ENCODE results near the gene ZDHHC11B. TPM values are rescaled to one million over a fixed set of nuclear protein-coding genes. Genes with fewer than 3 reads are reported as not detected.

ZDHHC11B gene
- total and polyA plus RNA-seq, 2 experiments from 2014 or later = not detected

DNA sequence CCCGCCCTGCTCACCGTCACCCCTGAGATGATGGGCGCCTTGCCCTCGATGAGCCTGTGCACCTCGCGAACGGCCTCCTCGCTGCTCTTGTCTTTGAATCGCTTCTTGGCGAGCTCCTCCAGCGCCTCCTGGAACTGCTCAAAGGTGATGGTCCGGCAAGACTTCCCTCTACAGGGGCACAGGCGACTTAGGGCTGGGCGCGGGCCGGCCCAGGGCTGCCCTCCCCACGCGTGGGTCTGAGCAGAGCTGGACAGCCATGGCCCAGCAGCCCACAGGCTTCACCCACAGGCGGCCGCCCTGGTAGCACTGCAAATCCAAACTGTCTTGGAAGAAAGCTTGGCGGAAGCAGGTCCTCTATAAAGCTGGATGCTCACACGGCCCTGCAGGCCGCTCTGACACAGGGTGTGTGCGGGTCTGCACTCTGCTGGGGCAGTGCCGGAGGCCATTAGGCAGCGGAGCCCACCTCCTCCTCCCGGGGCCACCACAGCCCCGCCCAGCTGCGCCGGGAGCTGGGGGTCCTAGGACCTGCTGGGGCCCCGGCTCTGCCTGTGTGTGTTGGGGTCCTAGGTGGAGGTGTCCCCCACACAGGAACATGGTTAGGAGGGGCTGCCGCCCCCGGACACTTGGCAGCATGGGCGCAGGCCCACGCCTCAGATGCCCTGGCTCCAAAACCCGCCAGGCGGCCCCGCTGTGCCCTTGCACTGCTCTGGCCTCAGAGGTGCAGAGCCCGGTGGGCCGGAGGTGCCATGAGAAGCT lies 118.4 kb downstream of the ZDHHC11B start:
- H3K27ac ChIP-seq = no peak overlapping the region

DNA sequence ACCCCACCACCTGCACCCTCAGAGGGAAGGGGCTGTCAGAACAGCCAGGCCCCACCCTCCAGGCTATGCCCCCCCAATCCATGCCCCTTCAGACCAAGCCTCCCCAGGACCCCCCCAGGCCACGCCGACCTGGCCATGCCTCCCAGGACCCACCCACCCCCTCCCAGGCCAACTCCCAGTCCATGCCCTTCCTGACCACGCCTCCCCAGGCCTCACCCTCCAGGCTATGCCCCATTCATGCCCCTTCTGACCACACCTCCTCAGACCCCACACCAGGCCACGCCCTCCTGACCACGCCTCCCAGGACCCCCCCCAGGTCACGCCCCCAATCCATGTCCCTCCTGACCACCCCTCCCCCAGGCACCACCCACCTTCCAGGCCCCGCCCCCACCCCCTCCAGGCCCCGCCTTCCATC lies 119.0 kb downstream of the ZDHHC11B start:
- Histone ChIP-seq H3K4me3 (no peak overlapping the region), H3K27ac (no peak overlapping the region), H3K4me1 (ENCODE audit: insufficient read depth) (no peaks in the 10 kb centered on the region), H3K79me2 (ENCODE audit: insufficient read depth) (no peaks in the 10 kb centered on the region), H3K4me2 (ENCODE audit: unreplicated experiment) (no peak overlapping the region), H3F3A (ENCODE audit: insufficient read depth) (no peaks in the 10 kb centered on the region), H3K27me3 (replicated peaks; ENCODE audit: insufficient read depth) (no peaks in the 10 kb centered on the region), H2AFZ (no peak overlapping the region), H3K36me3 (ENCODE audit: low read depth) (no peaks in the 10 kb centered on the region), H3K9me2 (ENCODE audit: insufficient read depth) (no peaks in the 10 kb centered on the region), H3K9me3 (ENCODE audit: low read depth) (no peaks in the 10 kb centered on the region), H3K9ac (no peak overlapping the region), H4K20me1 (ENCODE audit: insufficient read depth) (no peaks in the 10 kb centered on the region)
- DNase-seq = no peak
- WGBS, 2 experiments (ENCODE audit: low coverage in 1 of 2, low lambda C conversion rate in 2 of 2, missing lambda C conversion rate in 2 of 2) = 84% methylated on average over 8 of the region's 8 CpGs; no CpG with 5 or more reads in 1 of the 2 experiments
- in situ Hi-C loops (cut with MboI) = loop anchor here (10.0 to 25.0 kb wide), 2 partner anchors 239 to 497 kb away; no protein-coding TSS in a partner anchor
- TF ChIP-seq EZH2 (IDR thresholded peaks at IDR 0.05; ENCODE audit: insufficient read depth, poor library complexity, severe bottlenecking) = no peak
- TF ChIP-seq EZH2phosphoT487 (IDR thresholded peaks at IDR 0.05; ENCODE audit: insufficient read depth, low read depth) = no peak

More for the DNA sequence above, 118.4 kb downstream of the ZDHHC11B start:
- H2AFZ ChIP-seq = no peak overlapping the region
- in situ Hi-C loops (cut with MboI) = loop anchor here (10.0 to 25.0 kb wide), 2 partner anchors 239 to 496 kb away; no protein-coding TSS in a partner anchor
- H3K9ac ChIP-seq = no peak overlapping the region
- 97 to 98% methylated on average over 36 to 40 of the region's 40 CpGs for WGBS, 2 experiments (ENCODE audit: low coverage in 1 of 2, low lambda C conversion rate in 2 of 2, missing lambda C conversion rate in 2 of 2)
- no peaks in the 10 kb centered on the region for H3F3A ChIP-seq (ENCODE audit: insufficient read depth)
- H3K9me2 ChIP-seq (ENCODE audit: insufficient read depth) = no peaks in the 10 kb centered on the region
- no peak for DNase-seq
- no peaks in the 10 kb centered on the region for H3K9me3 ChIP-seq (ENCODE audit: low read depth)
- H3K27me3 ChIP-seq (replicated peaks; ENCODE audit: insufficient read depth) = no peaks in the 10 kb centered on the region
- TF ChIP-seq EZH2phosphoT487 (IDR thresholded peaks at IDR 0.05; ENCODE audit: insufficient read depth, low read depth) (no peak), EZH2 (IDR thresholded peaks at IDR 0.05; ENCODE audit: insufficient read depth, poor library complexity, severe bottlenecking) (no peak)
- no peaks in the 10 kb centered on the region for H3K36me3 ChIP-seq (ENCODE audit: low read depth)
- no peaks in the 10 kb centered on the region for H3K79me2 ChIP-seq (ENCODE audit: insufficient read depth)
- H4K20me1 ChIP-seq (ENCODE audit: insufficient read depth) = no peaks in the 10 kb centered on the region
- H3K4me3 ChIP-seq = no peak overlapping the region
- no peak overlapping the region for H3K4me2 ChIP-seq (ENCODE audit: unreplicated experiment)
- H3K4me1 ChIP-seq (ENCODE audit: insufficient read depth) = no peaks in the 10 kb centered on the region

DNA sequence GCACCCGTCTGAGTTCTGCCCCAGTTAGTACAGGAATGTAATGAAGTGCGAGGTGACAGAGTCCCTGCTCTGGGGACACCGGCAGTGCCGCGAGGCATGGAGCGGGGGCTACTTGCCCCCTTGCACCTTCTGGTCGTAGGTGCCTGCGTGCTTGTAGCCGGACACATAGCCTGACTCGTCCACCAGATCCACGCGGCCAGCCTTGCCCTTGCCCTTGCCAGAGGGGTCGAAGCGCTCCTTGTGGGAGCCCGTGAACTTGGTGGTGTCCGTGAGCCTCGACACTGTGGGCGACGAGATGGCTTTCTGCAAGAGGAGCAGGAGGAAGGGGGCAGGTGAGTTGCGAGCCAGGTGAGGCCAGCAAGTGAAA lies 119.6 kb downstream of the ZDHHC11B start:
- in situ Hi-C loops (cut with MboI) = loop anchor here (10.0 to 25.0 kb wide), 2 partner anchors 240 to 497 kb away; no protein-coding TSS in a partner anchor
- H3K27me3 ChIP-seq (replicated peaks; ENCODE audit: insufficient read depth) = no peaks in the 10 kb centered on the region
- H3K4me3 ChIP-seq = no peak overlapping the region
- no peak overlapping the region for H3K27ac ChIP-seq
- no peaks in the 10 kb centered on the region for H3K79me2 ChIP-seq (ENCODE audit: insufficient read depth)
- no peaks in the 10 kb centered on the region for H3K9me2 ChIP-seq (ENCODE audit: insufficient read depth)
- no peak overlapping the region for H3K4me2 ChIP-seq (ENCODE audit: unreplicated experiment)
- H3K4me1 ChIP-seq (ENCODE audit: insufficient read depth) = no peaks in the 10 kb centered on the region
- TF ChIP-seq EZH2 (IDR thresholded peaks at IDR 0.05; ENCODE audit: insufficient read depth, poor library complexity, severe bottlenecking) (no peak), EZH2phosphoT487 (IDR thresholded peaks at IDR 0.05; ENCODE audit: insufficient read depth, low read depth) (no peak)
- no peaks in the 10 kb centered on the region for H3F3A ChIP-seq (ENCODE audit: insufficient read depth)
- no peak overlapping the region for H3K9ac ChIP-seq
- no peak overlapping the region for H2AFZ ChIP-seq
- DNase-seq = no peak
- 88 to 97% methylated on average over 14 to 20 of the region's 20 CpGs for WGBS, 2 experiments (ENCODE audit: low coverage in 1 of 2, low lambda C conversion rate in 2 of 2, missing lambda C conversion rate in 2 of 2)
- H3K9me3 ChIP-seq (ENCODE audit: low read depth) = no peaks in the 10 kb centered on the region
- H3K36me3 ChIP-seq (ENCODE audit: low read depth) = no peaks in the 10 kb centered on the region
- no peaks in the 10 kb centered on the region for H4K20me1 ChIP-seq (ENCODE audit: insufficient read depth)

DNA sequence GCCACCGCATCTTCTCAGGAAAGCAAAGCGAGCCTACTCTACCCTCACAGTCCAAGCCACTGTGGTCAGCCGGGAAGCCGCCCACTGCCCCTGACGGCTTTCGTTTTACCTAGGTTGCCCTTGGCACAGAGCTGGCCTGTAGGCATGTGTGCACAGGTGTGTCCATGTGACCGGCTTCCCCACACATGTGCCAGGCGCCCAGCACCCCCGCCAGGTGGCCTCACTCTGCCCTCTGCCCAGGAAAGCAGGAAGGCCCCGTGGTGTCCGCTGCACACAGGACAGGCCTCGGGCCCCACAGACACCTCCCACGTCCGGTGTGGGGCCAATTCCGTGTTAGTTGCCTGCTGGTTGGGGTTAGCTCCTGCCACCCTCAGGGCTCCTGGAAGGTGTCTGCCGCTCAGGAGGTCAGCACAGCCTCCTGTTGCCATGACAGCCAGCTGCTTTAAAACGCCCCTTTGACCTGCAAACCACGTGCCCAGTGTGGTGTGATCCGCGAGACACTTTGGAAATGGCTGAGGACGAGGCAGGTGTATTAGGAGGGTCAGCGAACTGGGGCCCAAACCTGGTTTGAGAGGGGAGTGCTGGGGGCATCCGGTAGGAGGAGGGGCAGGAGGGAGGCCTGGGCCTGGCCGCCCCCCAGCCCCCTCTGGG lies 120.1 kb downstream of the ZDHHC11B start:
- H3K9me3 ChIP-seq (ENCODE audit: low read depth) = no peaks in the 10 kb centered on the region
- WGBS, 2 experiments (ENCODE audit: low coverage in 1 of 2, low lambda C conversion rate in 2 of 2, missing lambda C conversion rate in 2 of 2) = 90 to 92% methylated on average over 21 to 23 of the region's 24 CpGs
- in situ Hi-C loops (cut with MboI) = loop anchor here (10.0 to 25.0 kb wide), 2 partner anchors 240 to 498 kb away; no protein-coding TSS in a partner anchor
- H3K9me2 ChIP-seq (ENCODE audit: insufficient read depth) = no peaks in the 10 kb centered on the region
- no peaks in the 10 kb centered on the region for H3K27me3 ChIP-seq (replicated peaks; ENCODE audit: insufficient read depth)
- no peaks in the 10 kb centered on the region for H3K79me2 ChIP-seq (ENCODE audit: insufficient read depth)
- no peak overlapping the region for H3K9ac ChIP-seq
- no peak for DNase-seq
- no peaks in the 10 kb centered on the region for H4K20me1 ChIP-seq (ENCODE audit: insufficient read depth)
- TF ChIP-seq EZH2phosphoT487 (IDR thresholded peaks at IDR 0.05; ENCODE audit: insufficient read depth, low read depth) (no peak), EZH2 (IDR thresholded peaks at IDR 0.05; ENCODE audit: insufficient read depth, poor library complexity, severe bottlenecking) (no peak)
- H3K4me3 ChIP-seq = no peak overlapping the region
- no peak overlapping the region for H2AFZ ChIP-seq
- H3K27ac ChIP-seq = no peak overlapping the region
- no peaks in the 10 kb centered on the region for H3F3A ChIP-seq (ENCODE audit: insufficient read depth)
- no peaks in the 10 kb centered on the region for H3K4me1 ChIP-seq (ENCODE audit: insufficient read depth)
- no peaks in the 10 kb centered on the region for H3K36me3 ChIP-seq (ENCODE audit: low read depth)
- no peak overlapping the region for H3K4me2 ChIP-seq (ENCODE audit: unreplicated experiment)
